ENCODE measurements around the gene ZNF189. TPM values are rescaled to one million over a fixed set of nuclear protein-coding genes. Genes with fewer than 3 reads are reported as not detected.

ZNF189 gene
- total and polyA plus RNA-seq, 4 experiments from 2014 or later, result 0.95 to 23.2 (median 12.4) TPM

GRCh38 chr9:101369286-101369685 is 29.4 kb upstream of the ZNF189 start:
- Histone ChIP-seq H3K36me3 (ENCODE audit: insufficient read depth, low read length) (no peaks in the 10 kb centered on the region), H3K9me3 (ENCODE audit: control insufficient read depth in 1 of 2, low read length in 2 of 2) (no peaks in the 10 kb centered on the region), H3K4me1 (ENCODE audit: insufficient read depth, low read length) (no peaks in the 10 kb centered on the region), H3K4me3 (ENCODE audit: low read length in 2 of 2) (no peak overlapping the region), H3K27ac (ENCODE audit: low read depth, low read length) (no peak overlapping the region), H3K27me3 (ENCODE audit: insufficient read depth, low read length) (no peaks in the 10 kb centered on the region)
- no peaks in the 10 kb centered on the region for H3K4me1 Mint-ChIP-seq
- H3K27ac Mint-ChIP-seq, result no peak overlapping the region
- H3K27me3 Mint-ChIP-seq, result peaks cover 3% of the 10 kb centered on the region in 2 donors
- no peak overlapping the region for H3K4me3 Mint-ChIP-seq
- POLR2A ChIA-PET (ENCODE audit: partially characterized antibody), result no interaction called here
- CTCF ChIA-PET (ENCODE audit: partially characterized antibody), result no interaction called here
- no peaks in the 10 kb centered on the region for H3K36me3 Mint-ChIP-seq
- DNase-seq, result no peak
- intact Hi-C loops (cut with micrococcal nuclease), result no loop called here
- H3K9me3 Mint-ChIP-seq, result no peaks in the 10 kb centered on the region

GRCh38 chr9:101369884-101370531 is 28.6 kb upstream of the ZNF189 start:
- Histone ChIP-seq H3K9me3 (ENCODE audit: control insufficient read depth in 1 of 2, low read length in 2 of 2) (no peaks in the 10 kb centered on the region), H3K27me3 (ENCODE audit: insufficient read depth, low read length) (no peaks in the 10 kb centered on the region), H3K36me3 (ENCODE audit: insufficient read depth, low read length) (no peaks in the 10 kb centered on the region), H3K4me3 (ENCODE audit: low read length in 2 of 2) (no peak overlapping the region), H3K27ac (ENCODE audit: low read depth, low read length) (no peak overlapping the region), H3K4me1 (ENCODE audit: insufficient read depth, low read length) (no peaks in the 10 kb centered on the region)
- no peak for DNase-seq
- Mint-ChIP-seq H3K27me3 (peaks cover 3% of the 10 kb centered on the region in 2 donors), H3K27ac (no peak overlapping the region), H3K9me3 (no peaks in the 10 kb centered on the region), H3K4me3 (no peak overlapping the region), H3K36me3 (no peaks in the 10 kb centered on the region), H3K4me1 (no peaks in the 10 kb centered on the region)
- CTCF ChIA-PET (ENCODE audit: partially characterized antibody), result interaction anchor here (1.1 kb wide), 1 partner anchor 10 kb away, joined by 3 read pairs; no protein-coding TSS in a partner anchor
- POLR2A ChIA-PET (ENCODE audit: partially characterized antibody), result no interaction called here
- intact Hi-C loops (cut with micrococcal nuclease), result no loop called here

GRCh38 chr9:101371813-101372212 is 26.8 kb upstream of the ZNF189 start:
- no peaks in the 10 kb centered on the region for H3K36me3 ChIP-seq (ENCODE audit: insufficient read depth, low read length)
- no peaks in the 10 kb centered on the region for H3K4me1 ChIP-seq (ENCODE audit: insufficient read depth, low read length)
- H3K27me3 Mint-ChIP-seq, result peaks cover 9 to 11% of the 10 kb centered on the region in 2 donors
- H3K9me3 ChIP-seq (ENCODE audit: control insufficient read depth in 1 of 2, low read length in 2 of 2), result no peaks in the 10 kb centered on the region
- ChIA-PET CTCF (ENCODE audit: partially characterized antibody) (interaction anchor here (1.6 kb wide), 1 partner anchor 16 kb away, joined by 4 read pairs; no protein-coding TSS in a partner anchor), POLR2A (ENCODE audit: partially characterized antibody) (no interaction called here)
- H3K4me3 ChIP-seq (ENCODE audit: low read length in 2 of 2), result no peak overlapping the region
- no peaks in the 10 kb centered on the region for H3K4me1 Mint-ChIP-seq
- H3K27ac ChIP-seq (ENCODE audit: low read depth, low read length), result no peak overlapping the region
- peaks cover 0 to 2% of the 10 kb centered on the region in 2 donors for H3K36me3 Mint-ChIP-seq
- peaks cover 0 to 4% (median 0%) of the 10 kb centered on the region in 8 donors for H3K9me3 Mint-ChIP-seq
- DNase-seq, result no peak
- no peak overlapping the region for H3K4me3 Mint-ChIP-seq
- H3K27me3 ChIP-seq (ENCODE audit: insufficient read depth, low read length), result no peaks in the 10 kb centered on the region
- intact Hi-C loops (cut with micrococcal nuclease), result no loop called here
- H3K27ac Mint-ChIP-seq, result no peak overlapping the region

GRCh38 chr9:101372327-101373118 is 26.1 kb upstream of the ZNF189 start:
- Histone ChIP-seq H3K36me3 (ENCODE audit: insufficient read depth, low read length) (no peaks in the 10 kb centered on the region), H3K9me3 (ENCODE audit: control insufficient read depth in 1 of 2, low read length in 2 of 2) (no peaks in the 10 kb centered on the region), H3K27me3 (ENCODE audit: insufficient read depth, low read length) (no peaks in the 10 kb centered on the region), H3K27ac (ENCODE audit: low read depth, low read length) (no peak overlapping the region), H3K4me3 (ENCODE audit: low read length in 2 of 2) (no peak overlapping the region), H3K4me1 (ENCODE audit: insufficient read depth, low read length) (no peaks in the 10 kb centered on the region)
- H3K9me3 Mint-ChIP-seq, result peaks cover 0 to 8% (median under 1%) of the 10 kb centered on the region in 8 donors
- no peak for DNase-seq
- CTCF ChIA-PET (ENCODE audit: partially characterized antibody), result interaction anchor here (1.6 kb wide), 1 partner anchor 15 kb away, joined by 4 read pairs; no protein-coding TSS in a partner anchor
- H3K4me1 Mint-ChIP-seq, result no peaks in the 10 kb centered on the region
- no peak overlapping the region for H3K4me3 Mint-ChIP-seq
- intact Hi-C loops (cut with micrococcal nuclease), result no loop called here
- POLR2A ChIA-PET (ENCODE audit: partially characterized antibody), result no interaction called here
- peaks cover 9 to 11% of the 10 kb centered on the region in 2 donors for H3K27me3 Mint-ChIP-seq
- H3K27ac Mint-ChIP-seq, result no peak overlapping the region
- peaks cover 0 to 2% of the 10 kb centered on the region in 2 donors for H3K36me3 Mint-ChIP-seq

- H3K27me3 Mint-ChIP-seq, result peaks cover 9 to 13% of the 10 kb centered on the region in 2 donors
- POLR2A ChIA-PET (ENCODE audit: partially characterized antibody), result no interaction called here
- no peaks in the 10 kb centered on the region for H3K4me1 Mint-ChIP-seq
Observed at GRCh38 chr9:101375546-101375945, 23.1 kb upstream of the ZNF189 start.

GRCh38 chr9:101376111-101376848 is 22.4 kb upstream of the ZNF189 start:
- peaks cover 0 to 2% of the 10 kb centered on the region in 2 donors for H3K36me3 Mint-ChIP-seq
- intact Hi-C loops (cut with micrococcal nuclease), result no loop called here
- no peak overlapping the region for H3K4me3 Mint-ChIP-seq
- peaks cover 9 to 13% of the 10 kb centered on the region in 2 donors for H3K27me3 Mint-ChIP-seq
- peaks cover 0 to 17% (median 9%) of the 10 kb centered on the region in 8 donors for H3K9me3 Mint-ChIP-seq
- no peaks in the 10 kb centered on the region for H3K4me1 ChIP-seq (ENCODE audit: insufficient read depth, low read length)
- no peak overlapping the region for H3K27ac Mint-ChIP-seq
- no peaks in the 10 kb centered on the region for H3K36me3 ChIP-seq (ENCODE audit: insufficient read depth, low read length)
- peak in 1 of 5 donors; percentile 28 for DNase-seq
- no peaks in the 10 kb centered on the region for H3K9me3 ChIP-seq (ENCODE audit: control insufficient read depth in 1 of 2, low read length in 2 of 2)
- no peak overlapping the region for H3K4me3 ChIP-seq (ENCODE audit: low read length in 2 of 2)
- CTCF ChIA-PET (ENCODE audit: partially characterized antibody), result no interaction called here
- POLR2A ChIA-PET (ENCODE audit: partially characterized antibody), result no interaction called here
- H3K27ac ChIP-seq (ENCODE audit: low read depth, low read length), result no peak overlapping the region
- no peaks in the 10 kb centered on the region for H3K27me3 ChIP-seq (ENCODE audit: insufficient read depth, low read length)
- no peaks in the 10 kb centered on the region for H3K4me1 Mint-ChIP-seq

More at GRCh38 chr9:101375546-101375945, 23.1 kb upstream of the ZNF189 start:
- H3K36me3 Mint-ChIP-seq, result peaks cover 0 to 2% of the 10 kb centered on the region in 2 donors
- Histone ChIP-seq H3K27me3 (ENCODE audit: insufficient read depth, low read length) (no peaks in the 10 kb centered on the region), H3K9me3 (ENCODE audit: control insufficient read depth in 1 of 2, low read length in 2 of 2) (no peaks in the 10 kb centered on the region), H3K4me3 (ENCODE audit: low read length in 2 of 2) (no peak overlapping the region), H3K4me1 (ENCODE audit: insufficient read depth, low read length) (no peaks in the 10 kb centered on the region), H3K27ac (ENCODE audit: low read depth, low read length) (no peak overlapping the region), H3K36me3 (ENCODE audit: insufficient read depth, low read length) (no peaks in the 10 kb centered on the region)
- H3K9me3 Mint-ChIP-seq, result peaks cover 0 to 17% (median 9%) of the 10 kb centered on the region in 8 donors
- intact Hi-C loops (cut with micrococcal nuclease), result no loop called here
- DNase-seq, result no peak
- no peak overlapping the region for H3K4me3 Mint-ChIP-seq
- no peak overlapping the region for H3K27ac Mint-ChIP-seq
- CTCF ChIA-PET (ENCODE audit: partially characterized antibody), result no interaction called here

- ChIA-PET POLR2A (ENCODE audit: partially characterized antibody) (no interaction called here), CTCF (ENCODE audit: partially characterized antibody) (interaction anchor here (1.0 kb wide), 1 partner anchor 10 kb away, joined by 3 read pairs; no protein-coding TSS in a partner anchor)
- H3K4me3 ChIP-seq (ENCODE audit: low read length in 2 of 2), result no peak overlapping the region
- Mint-ChIP-seq H3K4me3 (peak overlapping the region in 1 of 8 donors; percentile 41), H3K27me3 (peaks cover 4 to 9% of the 10 kb centered on the region in 2 donors), H3K9me3 (peaks cover 0 to 28% (median 17%) of the 10 kb centered on the region in 8 donors), H3K36me3 (peaks cover 6 to 8% of the 10 kb centered on the region in 2 donors), H3K27ac (no peak overlapping the region), H3K4me1 (no peaks in the 10 kb centered on the region)
- H3K27ac ChIP-seq (ENCODE audit: low read depth, low read length), result no peak overlapping the region
- no peaks in the 10 kb centered on the region for H3K4me1 ChIP-seq (ENCODE audit: insufficient read depth, low read length)
- H3K36me3 ChIP-seq (ENCODE audit: insufficient read depth, low read length), result no peaks in the 10 kb centered on the region
- H3K9me3 ChIP-seq (ENCODE audit: control insufficient read depth in 1 of 2, low read length in 2 of 2), result no peaks in the 10 kb centered on the region
- no peaks in the 10 kb centered on the region for H3K27me3 ChIP-seq (ENCODE audit: insufficient read depth, low read length)
- DNase-seq, result no peak
- intact Hi-C loops (cut with micrococcal nuclease), result no loop called here
Observed at GRCh38 chr9:101380295-101380694, 18.4 kb upstream of the ZNF189 start.
